HG03280 (cell line): ENCODE measurements around the gene RP2.

ENCODE experiments used
- ATAC-seq: cut with Tn5 transposase; IDR thresholded peaks from one replicate; pipeline ENCODE4 v1.9.1; 2021; ENCODE audit warnings: mild to moderate bottlenecking, moderate library complexity; ENCODE audit not compliant: unreplicated experiment

The RP2 gene

GRCh38 chrX:46841346-46841745 lies 4.5 kb downstream of the RP2 start:
- no peak for ATAC-seq

GRCh38 chrX:46844913-46845312 lies 8.1 kb downstream of the RP2 start:
- no peak for ATAC-seq

GRCh38 chrX:46849933-46850332 lies 13.1 kb downstream of the RP2 start:
- ATAC-seq, result no peak

- no peak for ATAC-seq
Measured at GRCh38 chrX:46850771-46851170, 13.9 kb downstream of the RP2 start.

GRCh38 chrX:46856483-46856882 lies 19.6 kb downstream of the RP2 start:
- no peak for ATAC-seq

- ATAC-seq, result no peak
Measured at GRCh38 chrX:46860557-46860956, 23.7 kb downstream of the RP2 start.

GRCh38 chrX:46863072-46863471 lies 26.2 kb downstream of the RP2 start:
- no peak for ATAC-seq

- no peak for ATAC-seq
Measured at GRCh38 chrX:46864606-46865005, 27.8 kb downstream of the RP2 start.

GRCh38 chrX:46865281-46865680 lies 28.4 kb downstream of the RP2 start:
- no peak for ATAC-seq

- ATAC-seq, result no peak
Measured at GRCh38 chrX:46866726-46867125, 29.9 kb downstream of the RP2 start.

GRCh38 chrX:46873746-46874145 lies 36.9 kb downstream of the RP2 start:
- no peak for ATAC-seq

- ATAC-seq, result no peak
Measured at GRCh38 chrX:46876901-46877300, 40.1 kb downstream of the RP2 start.

- ATAC-seq, result no peak
Measured at GRCh38 chrX:46882266-46882665, 45.4 kb downstream of the RP2 start.

GRCh38 chrX:46884799-46885198 lies 48.0 kb downstream of the RP2 start:
- no peak for ATAC-seq

GRCh38 chrX:46898207-46898606 lies 61.4 kb downstream of the RP2 start:
- no peak for ATAC-seq

- peak; percentile 72 for ATAC-seq
Measured at GRCh38 chrX:46903458-46904242, 66.8 kb downstream of the RP2 start.

- no peak for ATAC-seq
Measured at GRCh38 chrX:46904626-46905025, 67.8 kb downstream of the RP2 start.

GRCh38 chrX:46910415-46910814 lies 73.6 kb downstream of the RP2 start:
- no peak for ATAC-seq

- ATAC-seq, result no peak
Measured at GRCh38 chrX:46912098-46912602, 75.3 kb downstream of the RP2 start, which contains the start of gene JADE3. JADE3 (plus strand) TSS chrX:46912421; CDS start chrX:46984895, 72,474 bp downstream.

- no peak for ATAC-seq
Measured at GRCh38 chrX:46912603-46913491, 76.0 kb downstream of the RP2 start.

GRCh38 chrX:46913667-46914066 lies 76.8 kb downstream of the RP2 start:
- no peak for ATAC-seq

- no peak for ATAC-seq
Measured at GRCh38 chrX:46916273-46916672, 79.4 kb downstream of the RP2 start.
